Lower leg skin (tissue), 4 donors: Measurements from ENCODE around the gene EFHC1. TPM values are rescaled to one million over a fixed set of nuclear protein-coding genes. Genes with fewer than 3 reads are reported as not detected.
A peak's percentile ranks its signal among the peaks of the same experiment; 100 is the strongest.

Source experiments
- DNase-seq, 2 donors: peaks; one replicate each; pipeline ENCODE4 v3.0.0-alpha.2; 2019; ENCODE audit warnings: low spot score in 2 of 2
- H3K4me3 ChIP-seq: fragments of 200-600 bp; sonication (generic); 2 replicates; pipeline ENCODE4 v1.5.1; 2017; ENCODE audit warnings: mild to moderate bottlenecking, low read depth; ENCODE audit not compliant: poor library complexity, severe bottlenecking
- POLR2A ChIP-seq, 2 donors: fragments of 450-650 bp; IDR thresholded peaks; one replicate each; pipeline ENCODE4 v1.6.1; 2016 to 2017; ENCODE audit warnings: antibody characterized with exemption in 2 of 2, mild to moderate bottlenecking in 1 of 2, moderate library complexity in 1 of 2
- WGBS, 2 donors: methylation state at CpG; one replicate each; pipeline ENCODE4 v1.1.5; 2018; 5-methylcytosine and 5-hydroxymethylcytosine counted together
- intact Hi-C: fragments of 100-400 bp; cut with DNase I; formaldehyde crosslinking; loops from one replicate; pipeline ENCODE4 v1.15.0; 2023; ENCODE audit warnings: low total_unique reads
- total RNA-seq, 4 donors: library from RNA; depleted of rRNA; stranded (reverse); fragments of >200 nt; gene quantifications; one replicate each; pipeline ENCODE4 v1.1.0, GENCODE V29; 2016
- TF ChIP-seq, protein P1 (sequence below), 3 donors: fragments of 450-650 bp; IDR thresholded peaks; one replicate each; pipeline ENCODE4 v1.5.1; 2016; ENCODE audit warnings: antibody characterized with exemption in 3 of 3, mild to moderate bottlenecking in 3 of 3, moderate library complexity in 2 of 3

The EFHC1 gene
- total RNA-seq, 4 donors from 2014 or later, result 12.2 to 22.8 (median 18.1) TPM

GRCh38 chr6:52500238-52501129 is 80.3 kb downstream of the EFHC1 start:
- intact Hi-C loops, result no loop called here
- no peak for TF ChIP-seq POLR2A (IDR thresholded peaks at IDR 0.05)
- TF ChIP-seq, protein P1, sequence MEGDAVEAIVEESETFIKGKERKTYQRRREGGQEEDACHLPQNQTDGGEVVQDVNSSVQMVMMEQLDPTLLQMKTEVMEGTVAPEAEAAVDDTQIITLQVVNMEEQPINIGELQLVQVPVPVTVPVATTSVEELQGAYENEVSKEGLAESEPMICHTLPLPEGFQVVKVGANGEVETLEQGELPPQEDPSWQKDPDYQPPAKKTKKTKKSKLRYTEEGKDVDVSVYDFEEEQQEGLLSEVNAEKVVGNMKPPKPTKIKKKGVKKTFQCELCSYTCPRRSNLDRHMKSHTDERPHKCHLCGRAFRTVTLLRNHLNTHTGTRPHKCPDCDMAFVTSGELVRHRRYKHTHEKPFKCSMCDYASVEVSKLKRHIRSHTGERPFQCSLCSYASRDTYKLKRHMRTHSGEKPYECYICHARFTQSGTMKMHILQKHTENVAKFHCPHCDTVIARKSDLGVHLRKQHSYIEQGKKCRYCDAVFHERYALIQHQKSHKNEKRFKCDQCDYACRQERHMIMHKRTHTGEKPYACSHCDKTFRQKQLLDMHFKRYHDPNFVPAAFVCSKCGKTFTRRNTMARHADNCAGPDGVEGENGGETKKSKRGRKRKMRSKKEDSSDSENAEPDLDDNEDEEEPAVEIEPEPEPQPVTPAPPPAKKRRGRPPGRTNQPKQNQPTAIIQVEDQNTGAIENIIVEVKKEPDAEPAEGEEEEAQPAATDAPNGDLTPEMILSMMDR (IDR thresholded peaks at IDR 0.05), result no peak
- WGBS, 2 donors, result 51 to 52% methylated on average over 9 of the region's 9 CpGs
- DNase-seq, result no peak
- no peak overlapping the region for H3K4me3 ChIP-seq

- 54 to 72% methylated on average over 20 of the region's 20 CpGs for whole genome bisulfite sequencing, 2 donors
- no peak overlapping the region for H3K4me3 ChIP-seq
- no peak for DNase-seq
- intact Hi-C loops, result no loop called here
- TF ChIP-seq, protein P1 (IDR thresholded peaks at IDR 0.05), result no peak
- TF ChIP-seq POLR2A (IDR thresholded peaks at IDR 0.05), result no peak
Measured at GRCh38 chr6:52502306-52503029, 82.3 kb downstream of the EFHC1 start.

- H3K4me3 ChIP-seq, result no peak overlapping the region
- no peak for DNase-seq
- intact Hi-C loops, result no loop called here
- WGBS, 2 donors, result 42 to 56% methylated on average over 5 of the region's 5 CpGs
- no peak for TF ChIP-seq POLR2A (IDR thresholded peaks at IDR 0.05)
- TF ChIP-seq, protein P1 (IDR thresholded peaks at IDR 0.05), result no peak
Measured at GRCh38 chr6:52503323-52503747, 83.2 kb downstream of the EFHC1 start.

DNA sequence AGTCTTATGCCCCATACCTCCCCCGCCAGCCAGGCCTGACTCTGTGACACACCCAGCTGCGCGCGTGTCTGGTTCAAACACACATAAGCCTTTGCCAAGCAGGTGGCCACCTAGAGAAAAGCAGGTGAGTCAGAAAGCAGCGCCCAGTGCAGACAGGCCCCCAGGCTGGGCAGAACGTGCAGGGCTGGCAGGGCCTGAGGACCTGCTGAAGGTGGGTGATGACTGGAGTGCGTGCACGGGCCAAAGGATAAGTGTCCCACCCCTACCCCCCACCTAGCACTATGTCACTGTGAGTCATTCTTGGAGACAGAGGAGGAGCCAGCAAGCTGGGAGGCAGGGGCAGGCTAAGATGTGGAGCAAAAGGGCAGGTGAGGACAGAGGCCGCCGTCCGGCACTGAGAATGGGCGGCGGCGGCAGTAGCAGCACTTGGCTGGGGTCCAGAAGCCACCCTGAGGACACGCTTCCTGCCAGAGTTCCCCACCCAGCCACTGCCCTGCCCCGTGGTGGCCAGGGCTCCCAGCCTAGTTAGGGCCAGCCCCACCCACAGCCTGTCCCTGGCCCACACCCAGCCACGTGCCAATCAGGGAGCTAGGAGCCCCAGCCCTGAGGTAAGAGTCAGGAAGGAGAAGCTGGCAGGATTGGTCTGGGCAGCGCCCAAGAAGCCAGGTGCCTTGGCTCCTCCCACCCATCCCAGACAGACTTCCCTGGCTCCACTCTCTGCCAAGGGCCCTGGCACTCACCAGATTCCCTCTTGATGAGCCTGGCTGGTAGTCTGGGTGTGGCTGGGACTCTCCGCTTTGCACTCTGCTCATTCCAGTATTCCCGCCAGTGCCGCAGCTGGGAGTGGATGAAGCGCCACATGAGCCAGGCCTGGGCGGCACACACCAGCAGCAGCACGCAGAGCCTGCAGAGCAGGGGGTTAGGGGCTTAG is 84.0 kb downstream of the EFHC1 start:
- whole genome bisulfite sequencing, 2 donors, result 10 to 17% methylated on average over 23 to 24 of the region's 24 CpGs
- peak; percentile 95 to 97 for DNase-seq
- TF ChIP-seq, protein P1 (IDR thresholded peaks at IDR 0.05), result no peak
- no peak for TF ChIP-seq POLR2A (IDR thresholded peaks at IDR 0.05)
- intact Hi-C loops, result no loop called here
- H3K4me3 ChIP-seq, result no peak overlapping the region

GRCh38 chr6:52504782-52505136 is 84.6 kb downstream of the EFHC1 start:
- TF ChIP-seq, protein P1 (IDR thresholded peaks at IDR 0.05), result no peak
- no peak for TF ChIP-seq POLR2A (IDR thresholded peaks at IDR 0.05)
- 21 to 38% methylated on average over 10 of the region's 10 CpGs for WGBS, 2 donors
- intact Hi-C loops, result no loop called here
- no peak overlapping the region for H3K4me3 ChIP-seq
- DNase-seq, result no peak
